Epithelial cell of proximal tubule (primary cell): ENCODE data around the gene BICD2. TPM values are rescaled to one million over a fixed set of nuclear protein-coding genes. Genes with fewer than 3 reads are reported as not detected.

Experiments
- DNase-seq: peaks from one replicate; pipeline ENCODE4 v3.0.0-alpha.2; 2011; ENCODE audit warnings: low read depth
- H3K4me3 ChIP-seq: 2 replicates; pipeline ENCODE4 v1.5.1; 2011; ENCODE audit warnings: low read depth, mild to moderate bottlenecking, low read length
- CTCF ChIP-seq: conservative IDR thresholded peaks from 2 replicates; pipeline ENCODE4 v1.5.1; 2012; ENCODE audit warnings: low read depth, mild to moderate bottlenecking, low read length
- total RNA-seq: library from RNA; depleted of rRNA; stranded (reverse); fragments of >200 nt; gene quantifications from 2 replicates; pipeline ENCODE4 v1.2.3, GENCODE V29; 2015

BICD2 gene
- total RNA-seq, 1 donor from 2014 or later: 32.2 TPM

GRCh38 chr9:92734931-92735635, 29.6 kb downstream of the BICD2 start:
- no peak for DNase-seq
- TF ChIP-seq CTCF: no peak
- no peak overlapping the region for H3K4me3 ChIP-seq

- DNase-seq: no peak
- no peak for TF ChIP-seq CTCF
Measured at GRCh38 chr9:92730897-92731296, 33.7 kb downstream of the BICD2 start.

GRCh38 chr9:92729735-92730155, 34.9 kb downstream of the BICD2 start:
- TF ChIP-seq CTCF: no peak
- no peak overlapping the region for H3K4me3 ChIP-seq
- no peak for DNase-seq

More at GRCh38 chr9:92730897-92731296, 33.7 kb downstream of the BICD2 start:
- H3K4me3 ChIP-seq: no peak overlapping the region

- no peak overlapping the region for H3K4me3 ChIP-seq
- no peak for DNase-seq
- TF ChIP-seq CTCF: peak; percentile 47
Measured at GRCh38 chr9:92728831-92729734, 35.5 kb downstream of the BICD2 start.

GRCh38 chr9:92727716-92728700, 36.6 kb downstream of the BICD2 start:
- no peak for DNase-seq
- no peak for TF ChIP-seq CTCF
- H3K4me3 ChIP-seq: no peak overlapping the region

GRCh38 chr9:92726971-92727715, 37.5 kb downstream of the BICD2 start:
- DNase-seq: no peak
- H3K4me3 ChIP-seq: no peak overlapping the region
- TF ChIP-seq CTCF: no peak
